Measurements from ENCODE around the gene POU4F2.

GRCh38 chr4:146590801-146591200, 47.9 kb upstream of the POU4F2 start:
- no peak for TF ChIP-seq CTCF (IDR thresholded peaks at IDR 0.05)
- TF ChIP-seq POLR2A (IDR thresholded peaks at IDR 0.05) = no peak

Data from esophagus squamous epithelium (tissue), 4 donors.